ENCODE data around the gene CCDC142. TPM values are rescaled to one million over a fixed set of nuclear protein-coding genes. Genes with fewer than 3 reads are reported as not detected.

Gene CCDC142
- total RNA-seq, 2 experiments from 2014 or later: 3.7 to 5.8 TPM

DNA sequence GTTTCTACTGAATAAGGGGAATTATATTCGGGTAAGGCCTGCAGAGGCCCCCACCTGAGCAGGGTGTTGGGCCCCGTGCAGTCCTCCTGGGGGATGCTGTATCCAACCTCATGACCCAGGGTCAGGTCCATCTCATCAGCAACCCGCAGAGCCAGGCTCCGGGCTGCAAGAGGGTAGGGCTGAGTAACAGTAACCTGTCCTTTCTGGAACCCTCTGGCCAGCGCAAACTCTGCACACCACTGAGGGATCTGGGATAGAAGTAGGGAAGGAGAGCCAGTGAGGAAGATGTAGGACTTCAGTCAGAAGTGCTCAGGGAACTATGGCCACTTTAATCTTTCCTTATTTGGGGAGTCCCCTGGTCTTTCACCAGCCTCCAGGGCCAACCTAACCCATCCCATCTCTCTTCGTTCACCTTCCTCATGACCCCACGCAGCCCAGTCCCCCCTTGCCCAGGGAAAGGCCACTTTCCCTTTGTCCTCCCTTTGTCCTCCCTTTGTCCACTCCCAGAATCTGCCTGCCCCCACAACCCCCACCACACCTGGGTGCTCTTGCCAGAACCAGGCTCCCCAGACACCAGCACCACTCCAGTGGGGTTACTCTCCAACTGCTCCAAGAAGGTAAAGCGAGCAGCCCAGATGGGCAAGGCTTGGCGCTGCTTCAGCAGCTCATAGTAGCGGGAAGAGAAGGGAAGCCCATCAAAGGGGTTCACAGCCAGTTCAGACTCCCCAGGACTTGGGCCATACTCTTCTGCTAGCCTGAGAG, 42.3 kb upstream of the CCDC142 start:
- Mint-ChIP-seq H3K9me3 (no peaks in the 10 kb centered on the region), H3K27me3 (ENCODE audit: low read depth) (peaks cover 3% of the 10 kb centered on the region), H3K4me1 (ENCODE audit: low read depth) (peaks cover 24% of the 10 kb centered on the region), H3K4me3 (no peak overlapping the region), H3K36me3 (ENCODE audit: low read depth) (peaks cover 34% of the 10 kb centered on the region), H3K27ac (no peak overlapping the region)
- DNase-seq: no peak
- CTCF ChIA-PET: no interaction called here
- intact Hi-C loops (cut with micrococcal nuclease): no loop called here

DNA sequence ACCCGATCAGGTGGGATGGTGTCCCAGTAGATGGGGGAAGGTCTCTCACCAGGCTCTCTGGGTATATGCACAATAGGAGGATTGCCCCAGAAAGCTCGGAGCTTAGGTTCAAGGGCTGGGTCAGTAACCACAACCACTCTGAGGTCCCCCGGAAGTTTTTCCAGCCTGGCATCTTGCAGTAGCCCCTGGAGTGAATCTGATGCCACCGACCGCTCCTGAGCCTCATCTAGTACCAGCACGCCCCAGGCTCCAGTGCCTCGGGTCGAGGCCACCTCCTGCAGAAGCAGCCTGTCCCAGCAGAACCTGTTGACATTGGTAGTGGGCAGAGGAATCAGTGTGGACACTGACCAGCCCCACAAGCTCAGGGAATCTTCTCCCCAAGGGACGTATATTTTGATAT, 41.2 kb upstream of the CCDC142 start:
- no peak overlapping the region for H3K27ac Mint-ChIP-seq
- intact Hi-C loops (cut with micrococcal nuclease): no loop called here
- peaks cover 31% of the 10 kb centered on the region for H3K36me3 Mint-ChIP-seq (ENCODE audit: low read depth)
- H3K27me3 Mint-ChIP-seq (ENCODE audit: low read depth): peaks cover 11% of the 10 kb centered on the region
- no peaks in the 10 kb centered on the region for H3K9me3 Mint-ChIP-seq
- no peak overlapping the region for H3K4me3 Mint-ChIP-seq
- H3K4me1 Mint-ChIP-seq (ENCODE audit: low read depth): peaks cover 23% of the 10 kb centered on the region
- CTCF ChIA-PET: no interaction called here
- no peak for DNase-seq

DNA sequence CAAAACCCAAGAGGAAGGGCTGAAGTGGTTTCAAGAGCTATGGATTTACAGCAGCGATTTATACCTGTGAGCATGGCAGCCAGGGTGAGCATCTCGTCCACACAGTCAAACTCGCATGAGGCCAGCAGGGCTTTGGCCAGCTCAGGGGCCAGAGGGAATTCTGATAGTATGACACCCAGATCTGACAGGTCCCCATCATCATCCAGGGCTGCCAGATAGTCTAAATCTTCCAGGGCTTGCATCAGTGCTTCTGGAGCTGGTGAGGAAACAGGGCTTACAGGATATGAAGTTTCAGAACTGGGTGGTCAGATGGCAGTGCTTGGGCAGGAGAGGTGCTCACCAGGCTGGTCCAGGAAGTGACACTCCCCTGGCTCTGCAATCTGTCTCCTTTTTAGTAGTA, 39.7 kb upstream of the CCDC142 start:
- Mint-ChIP-seq H3K9me3 (no peaks in the 10 kb centered on the region), H3K4me1 (ENCODE audit: low read depth) (peaks cover 9% of the 10 kb centered on the region), H3K36me3 (ENCODE audit: low read depth) (peaks cover 17% of the 10 kb centered on the region), H3K4me3 (no peak overlapping the region), H3K27ac (no peak overlapping the region), H3K27me3 (ENCODE audit: low read depth) (peaks cover 22% of the 10 kb centered on the region)
- no peak for DNase-seq
- intact Hi-C loops (cut with micrococcal nuclease): no loop called here
- CTCF ChIA-PET: interaction anchor here (0.9 to 1.4 kb wide), 2 partner anchors 9 to 39 kb away, joined by 3 to 4 read pairs; partner anchors contain the start of gene TTC31

DNA sequence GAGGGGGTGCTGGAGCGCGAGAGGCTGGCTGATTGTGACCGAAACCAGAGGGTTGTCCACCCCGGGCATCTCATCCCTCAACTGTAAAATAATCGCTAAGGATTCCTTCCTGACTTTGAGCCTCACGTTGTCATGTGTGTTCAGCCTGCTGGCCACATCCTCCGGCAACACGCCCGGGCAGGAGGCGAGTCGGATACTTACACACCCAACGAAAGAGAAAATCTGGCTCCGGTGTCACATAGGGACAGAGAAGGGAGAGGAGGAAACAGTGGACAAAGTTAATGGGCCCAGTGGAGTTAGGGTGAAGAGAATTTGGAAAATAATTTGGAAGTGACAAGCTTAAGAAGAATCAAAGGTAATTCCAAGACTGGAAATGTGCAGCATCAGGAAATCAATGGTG, 33.9 kb upstream of the CCDC142 start:
- no peak overlapping the region for H3K27ac Mint-ChIP-seq

DNA sequence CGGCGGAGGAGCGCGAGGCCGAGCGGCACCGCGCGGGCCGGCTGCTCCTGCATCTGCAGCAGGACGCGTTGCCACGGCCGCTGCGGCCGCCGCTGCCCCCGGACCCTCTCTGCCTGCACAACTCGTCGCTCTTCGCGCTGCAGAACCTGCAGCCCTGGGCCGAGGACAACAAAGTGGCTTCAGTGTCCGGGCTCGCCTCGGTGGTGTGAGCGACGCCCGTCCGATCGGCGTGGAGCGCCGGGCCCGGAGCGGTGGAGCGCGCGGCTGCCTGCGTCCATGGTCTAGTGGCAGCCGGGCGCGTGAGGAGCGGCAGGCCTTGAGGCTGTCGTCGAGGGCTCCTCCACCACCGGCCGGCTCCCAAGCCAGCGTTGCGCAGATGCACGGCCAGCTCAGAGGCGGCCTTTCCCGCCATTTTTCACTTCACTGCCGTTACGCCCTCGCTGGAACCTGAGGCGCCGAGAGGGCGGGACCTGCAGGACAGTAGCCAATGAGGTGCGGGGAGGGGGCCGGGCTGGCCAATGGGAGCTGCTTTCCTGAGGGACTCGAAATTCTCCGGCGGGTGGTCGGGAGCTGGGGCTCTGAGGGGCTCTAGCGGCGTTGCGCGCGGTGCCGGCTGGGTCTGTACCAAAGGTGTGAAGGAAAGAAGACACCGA, 33.3 kb upstream of the CCDC142 start:
- Mint-ChIP-seq H3K36me3 (ENCODE audit: low read depth) (peaks cover 1% of the 10 kb centered on the region), H3K4me1 (ENCODE audit: low read depth) (peaks cover 17% of the 10 kb centered on the region), H3K27me3 (ENCODE audit: low read depth) (peaks cover 70% of the 10 kb centered on the region), H3K9me3 (no peaks in the 10 kb centered on the region), H3K27ac (no peak overlapping the region), H3K4me3 (peak overlapping the region; percentile 51)
- intact Hi-C loops (cut with micrococcal nuclease): loop anchor here (1.0 kb wide), 3 partner anchors 9 to 18 kb away; partner anchors contain the start of genes AUP1, HTRA2 and PCGF1
- peak; percentile 79 for DNase-seq
- CTCF ChIA-PET: interaction anchor here (0.6 to 1.3 kb wide), 2 partner anchors 34 to 56 kb away, joined by 3 read pairs; no protein-coding TSS in a partner anchor

More for the DNA sequence above, 33.9 kb upstream of the CCDC142 start:
- intact Hi-C loops (cut with micrococcal nuclease): loop anchor here (1.0 kb wide), 3 partner anchors 9 to 18 kb away; partner anchors contain the start of genes AUP1, HTRA2 and PCGF1
- CTCF ChIA-PET: interaction anchor here (0.6 kb wide), 1 partner anchor 55 kb away, joined by 3 read pairs; no protein-coding TSS in a partner anchor
- Mint-ChIP-seq H3K4me3 (peak overlapping the region; percentile 51), H3K9me3 (no peaks in the 10 kb centered on the region), H3K4me1 (ENCODE audit: low read depth) (peaks cover 17% of the 10 kb centered on the region), H3K27me3 (ENCODE audit: low read depth) (peaks cover 65% of the 10 kb centered on the region), H3K36me3 (ENCODE audit: low read depth) (peaks cover 1% of the 10 kb centered on the region)
- no peak for DNase-seq

DNA sequence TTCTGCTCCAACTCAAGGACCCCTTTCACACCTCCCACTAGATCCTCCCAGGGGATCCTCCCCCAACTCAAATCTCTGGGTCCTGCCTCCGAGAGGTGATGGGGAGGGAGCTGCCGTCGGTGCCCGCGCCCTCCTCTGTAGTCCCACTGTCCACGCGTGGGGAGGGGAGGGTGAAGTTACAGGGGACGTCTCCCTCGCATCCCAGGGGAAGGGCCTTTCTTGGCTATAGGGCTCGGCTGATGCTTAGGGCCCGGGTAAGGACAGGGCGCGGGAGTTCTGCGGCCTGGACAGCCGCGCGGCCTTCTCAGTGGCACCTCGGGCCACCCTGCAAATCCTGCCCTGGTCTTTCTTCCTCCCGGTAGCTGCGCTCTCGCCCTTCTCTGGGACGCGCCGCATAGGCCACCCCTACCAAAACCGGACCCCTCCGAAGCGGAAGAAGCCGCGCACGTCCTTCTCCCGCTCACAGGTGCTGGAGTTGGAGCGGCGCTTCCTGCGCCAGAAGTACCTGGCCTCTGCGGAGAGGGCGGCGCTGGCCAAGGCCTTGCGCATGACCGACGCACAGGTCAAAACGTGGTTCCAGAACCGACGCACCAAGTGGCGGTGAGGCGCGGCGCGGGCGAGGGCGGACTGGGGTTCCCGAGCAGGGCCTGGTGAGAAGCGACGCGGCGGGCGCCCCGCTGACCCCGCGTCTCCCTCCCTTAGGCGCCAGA, 32.6 kb upstream of the CCDC142 start:
- intact Hi-C loops (cut with micrococcal nuclease): no loop called here
- DNase-seq: no peak
- Mint-ChIP-seq H3K27ac (no peak overlapping the region), H3K27me3 (ENCODE audit: low read depth) (peaks cover 71% of the 10 kb centered on the region), H3K9me3 (no peaks in the 10 kb centered on the region), H3K4me1 (ENCODE audit: low read depth) (peaks cover 17% of the 10 kb centered on the region), H3K36me3 (ENCODE audit: low read depth) (peaks cover 1% of the 10 kb centered on the region), H3K4me3 (peak overlapping the region; percentile 56)
- CTCF ChIA-PET: interaction anchor here (1.1 to 1.3 kb wide), 3 partner anchors 14 to 72 kb away, joined by 3 read pairs; no protein-coding TSS in a partner anchor

DNA sequence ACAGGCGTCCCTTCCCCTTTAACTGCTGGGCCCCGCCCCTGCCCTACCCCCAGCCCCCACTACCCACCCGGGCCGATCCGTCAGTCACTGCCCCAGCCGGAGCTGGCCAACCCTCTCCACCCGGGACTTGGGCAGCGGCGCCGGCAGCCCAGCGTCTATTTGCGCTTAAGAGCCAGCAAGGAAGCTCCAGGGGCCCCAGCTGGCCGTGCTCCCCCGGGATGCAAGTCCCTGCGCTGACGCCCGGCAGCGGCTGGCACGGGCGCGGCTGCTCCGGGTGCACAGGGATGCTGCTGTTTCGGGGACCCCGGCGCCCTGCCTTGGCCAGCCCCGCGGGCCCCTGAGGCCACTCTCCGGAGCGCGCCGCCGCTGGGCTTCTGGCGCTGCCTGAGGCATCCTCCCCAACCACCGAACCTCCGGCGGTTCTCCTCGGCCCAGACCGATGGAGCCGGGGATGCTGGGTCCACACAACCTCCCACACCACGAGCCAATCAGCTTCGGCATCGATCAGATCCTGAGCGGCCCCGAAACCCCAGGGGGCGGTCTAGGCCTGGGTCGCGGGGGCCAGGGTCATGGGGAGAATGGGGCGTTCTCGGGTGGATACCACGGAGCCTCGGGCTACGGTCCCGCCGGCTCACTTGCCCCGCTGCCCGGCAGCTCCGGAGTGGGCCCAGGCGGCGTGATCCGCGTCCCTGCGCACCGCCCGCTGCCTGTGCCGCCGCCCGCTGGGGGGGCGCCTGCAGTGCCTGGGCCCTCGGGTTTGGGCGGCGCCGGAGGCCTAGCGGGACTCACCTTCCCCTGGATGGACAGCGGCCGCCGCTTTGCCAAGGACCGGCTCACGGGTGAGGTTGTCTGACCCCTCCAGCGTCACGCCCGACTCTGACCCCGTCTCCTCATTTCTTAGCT, 31.8 kb upstream of the CCDC142 start, which contains the start of gene TLX2:
Gene TLX2 (plus strand): TSS at position 83 of the 903 bp plus-strand sequence. CDS start 357 bp downstream, at position 440.
- DNase-seq: no peak
- Mint-ChIP-seq H3K4me1 (ENCODE audit: low read depth) (peaks cover 17% of the 10 kb centered on the region), H3K36me3 (ENCODE audit: low read depth) (peaks cover 1% of the 10 kb centered on the region), H3K9me3 (no peaks in the 10 kb centered on the region), H3K4me3 (peak within 1 kb of the TSS; percentile 56), H3K27ac (no peak within 1 kb of the TSS), H3K27me3 (ENCODE audit: low read depth) (peaks cover 67% of the 10 kb centered on the region)
- CTCF ChIA-PET: interaction anchor here (1.1 to 1.3 kb wide), 3 partner anchors 14 to 72 kb away, joined by 3 read pairs; no protein-coding TSS in a partner anchor
- intact Hi-C loops (cut with micrococcal nuclease): no loop called here

DNA sequence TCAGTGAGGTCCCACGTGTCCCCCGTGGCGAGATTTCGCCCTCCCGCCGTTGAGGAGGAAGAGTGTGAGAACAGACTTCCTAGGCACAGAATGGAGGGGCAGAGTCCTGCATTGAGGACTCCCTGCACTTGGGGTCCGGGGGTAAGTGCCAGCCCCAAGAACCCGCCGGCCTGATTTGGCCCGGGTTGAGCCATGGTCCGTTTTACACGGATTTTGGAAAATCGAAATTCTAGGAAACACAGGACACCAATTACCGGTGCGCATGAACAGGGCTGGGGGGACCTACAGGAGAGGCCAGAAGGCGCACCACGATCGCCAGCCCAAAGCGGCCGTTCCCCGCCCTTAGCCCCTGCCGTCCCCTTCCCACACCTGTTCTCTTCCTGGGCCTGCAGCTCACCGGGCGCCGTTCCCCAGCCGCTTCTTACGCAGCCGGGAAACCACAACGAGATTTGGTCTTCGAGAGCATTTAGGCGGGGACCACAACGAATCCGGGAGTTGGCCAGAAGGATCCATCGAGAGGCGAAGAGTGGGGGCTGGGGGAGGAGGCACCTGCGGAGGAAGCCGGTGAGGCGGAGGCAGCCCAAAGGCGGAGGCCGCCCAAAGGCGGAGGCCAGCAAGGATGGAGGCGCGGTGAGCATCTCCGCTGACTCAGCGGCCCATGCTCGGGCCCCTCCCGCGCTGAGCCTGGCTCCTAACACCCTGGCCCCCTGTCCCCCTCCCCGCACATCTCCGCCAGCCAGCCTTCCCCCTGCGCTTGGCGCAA, 31.0 kb upstream of the CCDC142 start:
- CTCF ChIA-PET: no interaction called here
- H3K27me3 Mint-ChIP-seq (ENCODE audit: low read depth): peaks cover 61% of the 10 kb centered on the region
- H3K4me1 Mint-ChIP-seq (ENCODE audit: low read depth): peaks cover 18% of the 10 kb centered on the region
- H3K27ac Mint-ChIP-seq: no peak overlapping the region
- intact Hi-C loops (cut with micrococcal nuclease): no loop called here
- peaks cover 1% of the 10 kb centered on the region for H3K36me3 Mint-ChIP-seq (ENCODE audit: low read depth)
- peak overlapping the region; percentile 32 for H3K4me3 Mint-ChIP-seq
- DNase-seq: peak; percentile 51
- H3K9me3 Mint-ChIP-seq: no peaks in the 10 kb centered on the region

DNA sequence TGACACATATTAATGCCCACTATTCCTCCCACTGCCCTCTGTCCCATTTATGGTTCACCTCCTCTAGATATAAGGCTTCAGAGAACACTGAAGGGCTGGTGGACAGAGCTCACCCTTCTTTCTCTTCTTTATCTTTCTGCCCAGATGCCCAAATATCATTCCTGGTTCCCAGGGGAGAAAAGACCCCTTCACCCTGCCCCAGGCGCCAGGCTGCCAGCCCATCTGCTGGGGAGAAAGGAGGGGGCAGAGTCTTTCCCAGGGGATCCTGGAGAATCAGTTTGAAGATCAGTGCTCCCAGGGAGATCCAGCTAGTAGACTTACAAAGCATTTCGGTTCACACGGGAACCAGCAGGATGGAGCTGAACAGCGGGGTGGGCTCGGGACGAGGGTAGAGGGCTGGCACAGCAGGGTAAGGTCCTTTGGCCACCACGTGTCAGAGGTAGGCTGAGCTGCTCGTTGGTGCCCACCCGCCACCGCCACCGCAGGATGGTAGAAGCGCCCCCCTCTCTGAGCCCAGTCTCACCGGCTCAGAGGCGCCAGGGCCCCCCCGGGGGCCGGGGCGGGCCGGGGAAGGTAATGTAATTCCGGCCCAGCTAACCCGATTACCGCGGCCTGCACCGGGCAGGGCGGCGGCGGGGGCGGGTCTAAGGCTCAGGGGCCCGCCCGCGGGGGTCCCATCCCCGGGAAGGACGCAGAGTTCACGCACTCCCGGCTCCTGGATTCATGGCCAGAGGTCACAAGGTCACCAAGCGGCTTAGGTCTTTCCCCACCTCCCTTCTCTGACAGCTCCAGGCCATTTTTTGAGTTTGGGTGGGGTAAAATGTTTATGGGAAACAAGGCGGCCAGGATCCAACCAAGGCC, 30.2 kb upstream of the CCDC142 start:
- H3K4me3 Mint-ChIP-seq: no peak overlapping the region
- H3K4me1 Mint-ChIP-seq (ENCODE audit: low read depth): peaks cover 25% of the 10 kb centered on the region
- H3K36me3 Mint-ChIP-seq (ENCODE audit: low read depth): peaks cover 1% of the 10 kb centered on the region
- intact Hi-C loops (cut with micrococcal nuclease): no loop called here
- DNase-seq: no peak
- CTCF ChIA-PET: no interaction called here
- H3K27ac Mint-ChIP-seq: no peak overlapping the region
- H3K9me3 Mint-ChIP-seq: no peaks in the 10 kb centered on the region
- H3K27me3 Mint-ChIP-seq (ENCODE audit: low read depth): peaks cover 55% of the 10 kb centered on the region

All from activated naive CD4-positive, alpha-beta T cell treated with anti-CD3 and anti-CD28 coated beads for 36 hours (primary cell).